ENCODE measurements around the gene TRABD.

Gene TRABD

DNA sequence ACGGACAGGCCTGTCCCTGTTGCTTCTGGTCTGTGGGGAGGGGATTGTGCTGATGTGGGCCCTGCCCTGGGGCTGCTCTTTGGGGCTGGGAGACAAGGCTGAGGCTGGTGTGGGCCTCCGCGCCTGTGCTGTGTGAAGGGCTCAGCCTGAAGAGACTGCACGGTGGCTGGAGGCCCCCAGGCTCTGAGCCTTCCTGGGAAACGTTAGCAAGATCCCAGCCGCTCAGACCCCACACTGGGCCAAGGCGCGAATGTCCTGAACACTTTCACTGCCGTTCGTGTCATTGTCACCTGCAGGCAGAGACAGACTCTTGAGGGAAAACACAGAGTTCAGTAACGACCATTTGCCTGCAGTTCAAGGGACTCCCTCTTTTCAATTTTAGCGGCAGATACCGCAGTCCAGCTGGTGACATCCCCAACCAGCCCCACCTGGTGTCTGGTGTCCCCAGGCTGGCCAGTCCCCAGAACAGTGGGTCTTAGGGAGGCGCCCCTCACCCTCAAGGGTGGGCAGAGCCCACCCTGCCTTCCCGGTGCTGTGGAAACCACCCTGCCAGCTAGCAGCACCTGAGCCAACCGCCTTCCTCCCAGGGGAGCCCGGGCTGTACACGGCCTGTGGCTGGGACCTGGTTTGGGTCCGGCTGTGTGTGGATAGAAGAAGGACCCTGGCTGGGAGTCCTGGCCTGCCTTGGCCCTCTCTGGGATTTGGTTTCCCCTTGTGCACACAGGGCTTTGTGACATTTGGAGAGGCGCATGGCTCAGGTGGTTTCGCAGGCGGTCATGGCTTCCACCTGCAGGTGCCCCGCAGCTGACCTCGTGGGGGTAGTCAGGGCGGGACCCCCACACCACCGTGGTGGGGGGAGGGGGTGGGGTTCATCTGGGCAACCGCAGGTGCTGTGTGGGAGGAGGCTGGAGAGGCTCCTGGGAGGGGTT lies 9.5 kb upstream of the TRABD start:
- DNase-seq: no peak

DNA sequence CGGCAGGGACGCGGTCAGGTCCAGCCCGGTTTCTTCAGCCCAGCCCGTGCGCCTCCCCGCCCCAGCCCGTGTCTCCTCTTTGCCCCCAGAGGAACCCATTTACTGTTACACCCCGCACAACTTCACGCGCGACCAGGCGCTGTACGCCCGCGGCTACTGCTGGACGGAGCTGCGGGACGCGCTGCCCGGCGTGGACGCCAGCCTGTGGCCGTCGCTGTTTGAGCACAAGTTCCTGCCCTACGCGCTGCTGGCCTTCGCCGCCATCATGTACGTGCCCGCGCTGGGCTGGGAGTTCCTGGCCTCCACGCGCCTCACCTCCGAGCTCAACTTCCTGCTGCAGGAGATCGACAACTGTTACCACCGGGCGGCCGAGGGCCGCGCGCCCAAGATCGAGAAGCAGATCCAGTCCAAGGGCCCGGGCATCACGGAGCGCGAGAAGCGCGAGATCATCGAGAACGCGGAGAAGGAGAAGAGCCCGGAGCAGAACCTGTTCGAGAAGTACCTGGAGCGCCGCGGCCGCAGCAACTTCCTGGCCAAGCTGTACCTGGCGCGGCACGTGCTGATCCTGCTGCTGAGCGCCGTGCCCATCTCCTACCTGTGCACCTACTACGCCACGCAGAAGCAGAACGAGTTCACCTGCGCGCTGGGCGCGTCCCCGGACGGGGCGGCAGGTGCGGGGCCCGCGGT lies 8.7 kb upstream of the TRABD start:
- no peak for DNase-seq

DNA sequence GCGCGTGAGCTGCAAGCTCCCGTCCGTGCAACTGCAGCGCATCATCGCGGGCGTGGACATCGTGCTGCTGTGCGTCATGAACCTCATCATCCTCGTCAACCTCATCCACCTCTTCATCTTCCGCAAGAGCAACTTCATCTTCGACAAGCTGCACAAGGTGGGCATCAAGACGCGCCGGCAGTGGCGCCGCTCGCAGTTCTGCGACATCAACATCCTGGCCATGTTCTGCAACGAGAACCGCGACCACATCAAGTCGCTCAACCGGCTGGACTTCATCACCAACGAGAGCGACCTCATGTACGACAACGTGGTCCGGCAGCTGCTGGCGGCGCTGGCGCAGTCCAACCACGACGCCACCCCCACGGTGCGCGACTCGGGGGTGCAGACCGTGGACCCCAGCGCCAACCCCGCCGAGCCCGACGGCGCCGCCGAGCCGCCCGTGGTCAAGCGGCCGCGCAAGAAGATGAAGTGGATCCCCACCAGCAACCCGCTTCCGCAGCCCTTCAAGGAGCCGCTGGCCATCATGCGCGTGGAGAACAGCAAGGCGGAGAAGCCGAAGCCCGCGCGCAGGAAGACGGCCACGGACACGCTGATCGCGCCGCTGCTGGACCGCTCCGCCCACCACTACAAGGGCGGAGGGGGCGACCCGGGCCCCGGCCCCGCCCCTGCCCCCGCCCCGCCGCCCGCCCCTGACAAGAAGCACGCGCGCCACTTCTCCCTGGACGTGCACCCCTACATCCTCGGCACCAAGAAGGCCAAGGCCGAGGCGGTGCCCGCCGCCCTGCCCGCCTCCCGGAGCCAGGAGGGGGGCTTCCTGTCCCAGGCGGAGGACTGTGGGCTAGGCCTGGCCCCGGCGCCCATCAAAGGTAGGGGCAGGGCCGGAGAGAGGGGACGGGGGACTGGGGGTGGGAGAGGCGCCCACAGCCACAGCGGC lies 7.9 kb upstream of the TRABD start:
- no peak for DNase-seq

DNA sequence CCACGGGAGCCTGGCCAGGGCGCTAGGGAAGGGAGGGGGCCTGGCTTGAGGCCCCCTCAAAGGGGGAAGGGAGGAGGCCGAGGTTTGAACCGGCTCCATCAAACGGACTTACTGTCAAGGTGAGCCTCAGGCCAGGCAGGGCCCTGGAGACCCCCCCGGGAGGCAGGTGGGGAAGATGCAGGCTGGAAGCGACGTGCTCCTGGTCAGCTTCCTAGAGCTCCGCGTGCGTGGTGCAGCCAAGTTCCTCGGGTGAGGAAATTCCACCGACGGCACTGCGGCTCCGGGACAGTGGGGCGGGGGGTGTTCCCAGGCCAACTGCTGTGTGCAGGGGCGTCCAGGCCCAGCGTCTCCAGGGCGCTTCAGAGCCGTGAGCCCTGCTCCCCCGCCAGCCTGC lies 7.2 kb upstream of the TRABD start:
- DNase-seq: no peak

DNA sequence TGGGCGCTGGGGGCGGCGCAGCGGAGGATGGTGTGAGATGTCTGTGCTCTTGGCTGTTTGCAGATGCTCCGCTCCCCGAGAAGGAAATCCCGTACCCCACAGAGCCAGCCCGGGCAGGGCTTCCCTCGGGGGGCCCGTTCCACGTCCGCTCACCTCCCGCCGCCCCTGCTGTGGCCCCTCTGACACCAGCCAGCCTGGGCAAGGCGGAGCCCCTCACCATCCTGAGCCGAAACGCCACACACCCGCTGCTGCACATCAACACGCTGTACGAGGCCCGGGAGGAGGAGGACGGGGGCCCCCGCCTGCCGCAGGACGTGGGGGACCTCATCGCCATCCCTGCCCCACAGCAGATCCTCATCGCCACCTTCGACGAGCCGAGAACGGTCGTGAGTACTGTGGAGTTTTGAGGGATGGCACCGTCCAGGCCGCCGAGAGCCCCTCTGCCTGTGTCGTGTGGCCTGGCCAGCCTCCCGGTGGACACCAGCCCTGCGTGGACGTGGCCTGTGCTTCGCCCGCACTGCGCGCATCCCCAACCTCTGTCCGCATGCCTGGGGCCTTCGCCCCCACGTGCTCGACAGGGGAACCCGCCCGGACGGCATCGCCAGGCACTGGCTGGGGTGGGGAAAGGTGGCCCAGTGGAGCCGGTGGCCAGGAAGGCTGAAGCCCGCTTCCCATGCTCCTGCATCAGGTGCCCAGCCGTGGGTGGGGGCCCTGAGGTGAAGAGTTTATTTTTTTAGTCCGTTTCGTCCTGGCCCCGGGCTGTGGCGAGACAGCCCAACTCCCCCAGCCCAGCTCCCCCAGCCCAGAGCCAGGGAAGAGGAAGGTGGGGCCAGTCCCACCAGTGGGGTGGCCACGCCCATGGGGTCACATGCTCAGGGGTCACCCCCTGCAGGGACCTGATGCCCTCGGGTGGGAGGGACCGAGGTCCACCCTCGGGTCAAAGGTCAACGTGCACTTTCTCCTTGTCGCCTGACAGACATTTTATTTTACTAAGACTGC lies 6.5 kb upstream of the TRABD start:
- no peak for DNase-seq

DNA sequence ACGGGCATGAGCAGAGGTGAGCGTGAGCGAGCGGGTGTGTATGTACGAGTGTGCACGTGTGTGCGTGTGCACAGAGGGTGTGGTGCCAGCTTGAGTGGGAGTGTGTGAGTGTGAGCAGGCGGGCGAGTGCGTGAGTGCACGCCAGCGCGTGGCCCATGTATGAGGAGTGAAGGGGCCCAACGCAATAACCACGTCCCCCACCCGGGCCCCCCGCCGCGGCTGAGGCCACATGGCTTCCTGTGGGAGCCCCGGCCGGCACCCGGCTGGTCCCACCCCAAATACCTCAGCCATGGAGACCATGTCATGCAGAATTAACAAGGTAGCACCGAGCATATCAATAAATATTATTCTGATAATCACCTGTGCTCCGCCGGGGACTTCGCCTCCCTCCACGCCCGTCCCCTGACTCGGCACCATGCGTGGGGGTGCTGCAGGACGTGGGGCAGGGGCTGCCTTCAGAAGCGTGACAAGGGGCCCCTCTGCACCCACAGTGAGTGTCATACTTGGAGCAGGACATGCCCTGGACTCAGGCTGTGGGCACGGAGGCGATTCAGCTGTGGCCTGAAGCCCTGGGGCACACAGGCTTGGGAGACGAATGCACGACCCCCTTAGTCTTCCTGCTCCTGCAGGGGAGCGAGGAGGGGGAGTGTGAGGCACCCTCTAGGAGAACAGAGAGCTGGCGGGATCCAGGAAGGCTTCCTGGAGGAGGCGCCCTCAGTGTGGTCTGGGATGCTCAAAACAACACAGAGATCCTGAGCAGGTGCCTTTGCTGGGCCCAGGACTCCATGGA lies 5.6 kb upstream of the TRABD start:
- DNase-seq: no peak

DNA sequence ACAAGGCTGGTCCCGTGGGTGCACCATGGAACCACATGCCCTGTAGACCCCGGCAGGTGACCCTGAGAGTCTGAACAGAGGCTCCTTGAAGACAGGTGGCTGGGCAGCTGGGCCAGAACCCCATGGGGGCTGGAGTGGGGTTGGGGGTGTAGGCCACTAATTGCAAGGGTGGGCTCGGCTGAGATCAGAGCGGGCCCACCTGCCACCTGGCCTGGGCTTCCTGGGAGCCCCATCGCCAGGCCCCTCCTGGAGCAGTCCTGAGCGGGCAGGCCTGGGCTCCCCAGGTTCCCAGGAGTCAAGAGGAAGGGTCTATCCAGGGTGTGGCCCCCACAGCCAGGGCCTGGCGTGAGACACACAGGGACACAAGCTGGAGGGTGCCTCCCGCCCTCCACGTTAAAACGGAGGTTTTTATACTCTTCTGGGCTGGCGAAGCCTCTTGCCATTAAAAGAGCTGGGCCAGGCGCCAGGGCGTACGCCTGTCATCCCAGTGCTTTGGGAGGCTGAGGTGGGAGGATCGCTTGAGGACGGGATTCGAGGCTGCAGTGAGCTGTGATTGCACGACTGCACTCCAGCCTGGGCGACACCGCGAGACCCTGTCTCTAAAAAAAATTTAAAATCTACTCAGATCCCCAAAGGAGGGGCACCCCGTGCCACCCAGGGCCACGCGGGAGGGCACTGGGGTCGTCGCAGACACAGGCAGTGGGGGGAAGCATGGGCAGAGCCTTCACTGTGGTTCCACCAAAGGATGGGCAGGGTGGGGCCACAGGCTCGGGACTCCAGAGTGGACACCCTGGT lies 4.8 kb upstream of the TRABD start:
- DNase-seq: no peak

DNA sequence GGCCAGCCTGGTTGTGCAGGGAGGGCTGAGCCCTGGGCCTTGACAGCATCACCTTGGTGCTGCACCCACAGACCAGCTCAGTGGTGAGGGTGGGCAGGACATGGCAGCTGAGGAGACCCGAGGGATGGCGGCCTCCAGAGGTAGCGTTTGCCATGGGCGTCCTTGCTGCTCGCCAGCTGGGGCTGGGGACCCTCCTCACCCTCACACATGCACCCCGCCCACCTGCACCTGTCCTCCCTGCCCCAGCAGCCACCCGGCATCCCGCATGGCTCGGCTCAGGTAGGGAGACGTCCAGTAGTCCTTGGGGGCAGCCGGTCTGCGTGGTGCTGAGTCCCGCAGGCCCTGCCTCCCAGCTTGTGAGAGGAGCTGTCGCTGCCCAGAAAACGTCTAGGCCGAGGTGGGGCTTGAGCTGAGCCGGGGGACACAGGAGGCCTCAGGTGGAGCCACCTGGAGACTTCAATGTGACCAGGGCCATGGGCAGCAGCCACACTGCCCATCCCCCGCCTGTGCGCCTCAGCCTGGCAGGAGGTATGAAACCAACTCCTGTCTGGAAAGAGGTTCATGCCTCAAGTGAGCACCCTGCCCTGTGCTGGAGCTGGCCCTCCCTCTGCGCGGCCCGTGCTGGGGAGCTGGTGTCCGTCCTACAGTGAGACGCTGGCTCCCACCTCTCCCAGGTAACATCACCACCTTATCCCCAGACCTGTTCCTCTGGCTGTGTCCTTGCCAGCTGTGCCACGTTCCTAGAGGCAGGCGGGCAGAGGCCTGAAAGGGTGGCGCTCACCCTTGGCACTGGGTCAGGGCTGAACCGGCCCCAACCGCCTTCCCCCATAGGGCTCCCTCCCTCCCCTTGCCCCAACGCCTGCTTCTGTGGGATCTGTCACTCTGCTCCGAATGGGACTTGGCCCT lies 3.3 kb upstream of the TRABD start:
- no peak for DNase-seq

DNA sequence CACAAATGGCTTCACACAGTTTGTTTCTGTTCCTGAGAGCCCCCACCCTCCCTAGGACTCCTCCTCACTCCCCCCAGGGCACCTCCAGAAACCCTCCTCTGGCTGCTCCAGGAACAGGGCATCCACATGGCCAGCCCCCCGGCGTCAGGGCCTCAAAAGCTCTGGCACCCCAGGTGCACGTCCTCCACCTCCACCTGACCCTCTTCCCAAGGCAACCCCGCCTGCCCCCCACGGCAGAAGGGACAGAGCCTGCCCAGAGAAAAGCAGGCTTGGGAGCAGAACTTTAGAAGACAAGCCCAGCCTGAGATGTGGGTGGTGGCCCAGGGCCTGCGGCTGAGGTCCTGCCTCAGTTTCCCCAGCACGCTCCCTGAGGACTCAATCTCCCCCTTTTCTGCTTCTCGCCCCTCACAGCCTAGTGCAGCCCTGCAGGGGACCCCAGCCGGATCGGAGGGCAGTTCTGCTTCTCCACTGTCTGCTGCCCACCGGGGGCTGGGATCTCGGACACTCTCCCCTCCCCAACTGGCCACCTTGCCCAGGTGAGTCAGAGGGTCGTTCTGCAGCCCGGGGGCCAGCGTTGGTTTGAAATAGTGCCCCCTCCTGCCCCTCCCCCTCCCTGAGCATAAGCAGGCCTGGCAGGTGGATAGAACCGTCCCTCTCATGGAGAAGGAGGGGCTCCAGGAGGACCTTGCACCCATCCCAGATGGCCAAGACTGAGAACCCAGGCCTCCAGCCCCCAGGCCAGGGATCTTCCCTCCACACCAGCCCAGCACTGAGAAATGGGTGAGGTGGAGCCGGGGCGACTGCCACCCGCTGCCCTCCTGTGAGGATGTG lies 2.4 kb upstream of the TRABD start:
- DNase-seq: no peak

DNA sequence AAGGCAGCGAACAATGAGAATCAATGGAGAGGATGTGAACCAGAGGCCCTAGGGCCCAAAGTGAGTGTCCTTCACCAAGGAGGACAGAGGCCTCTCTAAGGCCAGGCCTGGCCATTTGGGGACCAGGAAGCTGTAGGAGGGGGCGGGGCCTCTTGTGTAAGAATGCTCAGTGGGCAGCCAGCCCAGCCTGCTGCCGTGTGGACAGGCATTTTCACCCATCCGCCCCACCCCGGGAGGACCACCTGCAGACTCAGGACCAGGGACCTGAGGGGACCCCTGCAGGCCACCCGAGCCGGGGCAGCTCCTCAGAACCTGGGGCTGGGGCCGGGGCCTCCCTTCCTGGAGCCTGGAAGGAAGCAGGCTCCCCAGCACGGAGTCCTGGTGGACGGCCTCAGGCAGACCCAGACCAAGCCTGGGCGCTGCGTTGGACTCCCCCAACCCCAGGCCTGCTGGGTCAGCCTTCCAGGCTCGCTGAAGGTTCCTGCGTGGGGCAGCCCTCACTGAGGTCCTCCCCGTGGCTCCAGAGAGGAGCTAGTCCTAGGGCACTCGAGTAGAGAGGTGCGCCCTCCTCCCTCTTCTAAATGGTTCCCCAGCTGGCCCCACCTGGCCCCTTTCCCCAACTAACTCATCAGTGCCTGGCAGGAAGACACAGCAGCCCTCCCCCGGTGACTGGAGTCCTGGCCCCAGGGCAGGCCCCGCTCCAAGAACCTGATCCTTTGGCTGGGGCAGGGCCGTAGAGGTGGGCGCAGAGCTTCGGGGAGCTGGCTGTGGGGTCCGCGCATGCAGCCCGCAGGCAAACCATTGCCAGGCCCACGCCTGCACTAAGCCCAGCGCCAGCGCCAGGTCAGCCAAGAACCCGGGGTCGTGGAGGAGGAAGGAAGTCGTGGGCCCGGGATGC lies 1.5 kb upstream of the TRABD start:
- peak; percentile 57 for DNase-seq

DNA sequence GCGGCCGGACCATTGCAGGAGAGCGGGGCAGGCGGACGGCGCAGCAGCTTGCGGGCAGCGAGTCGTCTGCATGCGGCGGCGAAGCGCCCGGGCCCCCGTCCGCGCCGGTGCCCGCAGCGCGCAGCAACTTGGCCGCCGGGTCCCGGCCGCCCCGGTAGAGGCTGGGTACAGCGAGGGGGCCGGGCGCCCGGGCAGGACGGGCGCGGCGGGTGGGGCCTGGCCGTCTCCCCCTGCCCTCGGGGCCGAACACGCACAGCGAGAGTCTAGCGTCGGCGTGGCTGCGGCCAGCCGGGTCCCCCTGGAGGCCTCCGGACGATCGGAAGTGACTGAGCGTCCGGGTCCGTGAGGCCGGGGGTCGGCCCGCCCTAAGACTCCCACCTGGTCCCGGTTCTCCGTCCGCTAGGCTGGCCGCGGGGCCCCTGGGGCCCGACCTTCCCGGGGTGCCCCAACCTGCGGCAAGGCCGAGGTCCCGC lies 775 bp upstream of the TRABD start:
- no peak for DNase-seq

DNA sequence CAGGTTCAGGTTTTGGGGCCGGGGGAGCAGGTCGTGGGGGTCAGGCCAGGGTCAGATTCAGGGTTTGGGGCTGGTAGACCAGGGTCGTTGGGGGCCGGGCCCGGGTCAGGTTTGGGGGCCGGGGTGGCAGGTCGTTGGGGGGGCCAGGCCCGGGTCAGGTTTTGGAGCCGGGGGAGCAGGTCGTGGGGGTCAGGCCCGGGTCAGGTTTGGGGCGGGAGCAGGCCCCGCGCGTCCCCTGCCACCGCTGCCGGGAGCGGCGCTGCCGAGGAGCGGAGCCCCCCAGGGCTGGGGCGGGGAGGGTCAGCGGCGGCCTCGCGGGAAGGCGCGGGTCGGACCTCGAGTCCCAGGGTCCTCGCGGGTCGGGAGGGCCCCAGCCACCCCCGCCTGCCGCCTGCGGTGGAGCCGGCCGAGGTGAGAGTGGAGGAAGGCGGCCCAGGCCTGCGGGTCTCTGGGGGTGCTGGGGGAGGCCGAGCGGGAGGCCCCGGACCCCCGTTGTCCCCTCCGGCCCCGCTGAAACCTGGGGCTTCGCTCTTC lies 535 bp downstream of the TRABD start:
- DNase-seq: no peak

DNA sequence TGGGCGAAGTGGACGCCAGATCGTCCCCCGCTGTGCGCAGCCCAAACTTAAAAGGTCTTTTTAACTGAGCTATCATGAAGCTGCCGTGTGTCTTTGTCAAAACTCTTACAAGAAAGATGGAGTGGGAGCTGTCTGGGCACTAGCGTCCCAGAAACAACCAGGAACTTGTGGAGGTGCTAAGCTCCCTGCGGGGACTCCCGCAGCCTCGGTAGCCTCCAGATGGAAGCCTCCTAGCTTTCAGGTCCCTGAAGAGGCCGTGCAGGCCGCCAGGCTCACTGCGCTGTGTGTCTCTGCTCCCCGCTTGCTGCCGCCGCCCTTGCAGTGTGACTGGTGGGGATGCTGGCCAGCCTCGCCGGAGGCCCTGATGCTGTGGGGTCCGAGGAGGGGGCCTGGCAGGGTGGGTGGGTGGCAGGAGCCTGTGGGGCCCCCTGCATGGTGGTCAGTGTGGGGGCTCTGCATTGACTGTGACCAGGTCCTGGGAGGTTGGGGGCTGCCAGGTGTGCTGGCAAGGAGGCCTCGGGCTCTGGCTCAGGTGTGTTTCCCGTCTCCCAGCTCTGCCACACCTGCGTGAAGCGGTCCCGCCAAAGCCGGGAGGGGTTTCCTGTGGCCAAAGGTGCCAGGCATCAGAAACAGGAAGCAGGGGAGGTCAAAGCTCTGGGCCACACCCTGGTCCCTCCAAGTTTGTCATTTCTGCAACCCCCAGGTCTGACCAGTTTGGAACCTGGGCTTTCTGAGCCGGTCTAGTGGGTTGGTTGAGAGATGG lies 1.2 kb downstream of the TRABD start:
- no peak for DNase-seq

DNA sequence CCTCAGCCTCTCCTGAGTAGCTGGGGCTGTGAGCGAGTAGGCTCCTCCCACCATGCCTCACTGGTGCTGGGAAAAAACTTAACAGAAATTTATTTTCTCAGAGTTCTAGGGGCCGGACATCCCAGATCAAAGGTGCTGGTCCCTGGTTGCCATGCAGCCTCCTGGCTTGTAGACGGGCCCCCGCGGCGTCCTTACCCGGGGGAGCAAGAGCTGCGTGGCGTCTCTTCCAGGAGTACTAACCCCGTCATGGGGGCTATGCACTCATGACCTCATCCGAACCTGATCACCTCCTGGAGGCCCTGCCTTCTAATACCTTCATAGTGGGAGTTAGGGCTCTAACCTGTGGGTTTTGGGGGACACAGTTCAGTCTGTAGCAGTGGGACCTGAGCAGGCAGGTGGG lies 2.6 kb downstream of the TRABD start:
- DNase-seq: no peak

DNA sequence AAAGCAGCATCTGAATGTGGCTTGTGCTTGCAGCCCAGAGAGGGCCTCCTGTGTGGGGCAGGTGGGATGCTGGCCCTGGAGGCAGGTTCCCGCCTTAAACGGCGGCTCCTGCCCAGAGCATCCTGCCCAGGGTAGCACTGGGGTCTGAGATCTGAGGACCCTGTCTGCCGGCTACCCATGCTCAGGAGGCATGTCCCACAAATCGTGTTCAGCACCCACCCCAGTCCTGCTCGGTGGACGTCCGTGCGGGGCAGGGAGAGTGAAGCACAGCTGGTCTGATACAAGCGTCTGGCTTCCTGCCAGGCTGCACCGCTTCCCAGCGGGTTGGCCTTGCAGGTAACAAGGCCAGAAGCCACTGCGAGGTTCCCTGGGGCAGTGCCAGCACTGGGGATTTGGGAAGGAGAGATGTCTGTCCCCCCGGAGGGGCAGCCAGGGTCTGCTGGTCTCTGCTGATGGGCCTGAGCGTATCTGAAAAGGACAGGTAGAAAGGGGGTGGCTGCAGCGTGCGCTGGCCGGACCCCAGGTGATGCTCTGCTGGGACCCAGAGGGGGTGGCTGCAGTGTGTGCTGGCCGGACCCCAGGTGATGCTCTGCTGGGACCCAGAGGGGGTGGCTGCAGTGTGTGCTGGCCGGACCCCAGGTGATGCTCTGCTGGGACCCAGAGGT lies 3.6 kb downstream of the TRABD start:
- DNase-seq: no peak
